Heart right ventricle (tissue), 16 donors: ENCODE data around the gene INHA. TPM values are rescaled to one million over a fixed set of nuclear protein-coding genes. Genes with fewer than 3 reads are reported as not detected.

ENCODE experiments used
- ATAC-seq, 8 donors: fragments of 200-7000 bp; cut with Tn5 transposase; one replicate each; pipeline ENCODE4 v1.9.1; 2020; ENCODE audit warnings: mild to moderate bottlenecking in 8 of 8, moderate library complexity in 8 of 8, moderate number of reproducible peaks in 1 of 8
- DNase-seq, 2 donors: peaks; one replicate each; pipeline ENCODE4 v3.0.0-alpha.2; 2020
- H3K27ac ChIP-seq, 10 donors: fragments of 200-600 bp; sonication (generic) in 2 of 10; one replicate each; pipeline versions ENCODE4 v1.5.0 to v1.8.0; 2020 to 2022; ENCODE audit warnings: mild to moderate bottlenecking in 3 of 10
- H3K27me3 ChIP-seq, 7 donors: fragments of 200-600 bp; one replicate each; pipeline ENCODE4 v1.8.0; 2021 to 2022; ENCODE audit warnings: mild to moderate bottlenecking in 2 of 7
- H3K36me3 ChIP-seq, 9 donors: fragments of 200-600 bp; sonication (generic) in 1 of 9; one replicate each; pipeline versions ENCODE4 v1.5.0 to v1.8.0; 2020 to 2022; ENCODE audit warnings: mild to moderate bottlenecking in 2 of 9
- H3K4me1 ChIP-seq, 9 donors: fragments of 200-600 bp; sonication (generic) in 1 of 9; one replicate each; pipeline versions ENCODE4 v1.5.0 to v1.8.0; 2020 to 2022; ENCODE audit warnings: mild to moderate bottlenecking in 4 of 9
- H3K4me3 ChIP-seq, 10 donors: fragments of 200-600 bp; sonication (generic) in 2 of 10; one replicate each; pipeline versions ENCODE4 v1.5.0 to v1.8.0; 2020 to 2022; ENCODE audit warnings: mild to moderate bottlenecking in 7 of 10, moderate library complexity in 2 of 10
- H3K9me3 ChIP-seq, 11 donors: fragments of 200-600 bp in 10 of 11; sonication (generic) in 2 of 11; one replicate each; pipeline versions ENCODE4 v1.5.0 to v1.8.0; 2013 to 2022; ENCODE audit warnings: mild to moderate bottlenecking in 2 of 11, control low read depth in 1 of 11, moderate library complexity in 1 of 11
- WGBS, 2 donors: extraction: QIAGEN DNeasy Blood & Tissue Kit; methylation state at CpG; one replicate each; pipeline ENCODE4 v1.1.7; 2013; ENCODE audit warnings: inconsistent platforms in 1 of 2; 5-methylcytosine and 5-hydroxymethylcytosine counted together
- intact Hi-C, 10 donors: fragments of 100-400 bp; cut with DNase I; formaldehyde crosslinking; loops; one replicate each; pipeline versions ENCODE4 v1.11.1 to v1.14.2; 2022
- polyA plus RNA-seq, 2 donors: library from polyadenylated mRNA; stranded (reverse); fragments of 200-250 nt; gene quantifications; one replicate each; pipeline ENCODE4 v1.2.3, GENCODE V29; 2013
- total RNA-seq, 10 donors: library from RNA; stranded (reverse); fragmentation: NEBNext Ultra II Directional in 3 of 10; extraction: Animal tissue kit (Norgen Biotek cat#: 25700) in 3 of 10; gene quantifications; one replicate each; pipeline versions ENCODE4 v1.2.1 to v1.2.4, GENCODE V29; 2021 to 2023
- TF ChIP-seq, protein P1 (sequence below), 9 donors: fragments of 200-600 bp; sonication (generic) in 2 of 9; IDR thresholded peaks; one replicate each; pipeline versions ENCODE4 v1.5.0 to v1.8.0; 2021 to 2022; ENCODE audit warnings: antibody characterized with exemption in 9 of 9, mild to moderate bottlenecking in 5 of 9, moderate library complexity in 1 of 9
- donor health status: Arrhythmogenic right ventricular cardiomyopathy.
- donor health status: ischemic (EF 13 %, LVEDD 7.1; RV severe dilation, severe dysfunction).
- donor health status: healthy with polysubstance abuse.
- donor health status: DM: no; HTN: yes; CAD: no.
- donor health status: DM: no; HTN: no; CAD: no.
- donor health status: ischemic (EF 25% LVEDD 6.9; RV normal size, moderate dysfunction).
- donor health status: ischemic (EF 25% LVEDD 5.7; RV mildly dilated, moderate dysfunction).
- donor health status: healthy.
- donor health status: DM: yes; HTN: yes; CAD: no.
- donor health status: Ischemic cardiomyopathy.
- donor health status: ischemic (EF 35%, LVEDD 5.7; RV mildly dilated, moderate dysfunction).
- donor health status: nonischemic (EF 11% LVEDD 7.7; RV severe dilation, severe dysfunction).
- donor health status: DM: yes; HTN: yes; CAD: no.
- donor health status: PGD.
- donor health status: ischemic (EF 29% LVEDD 5.4; RV normal size, mild dysfunction).
- donor health status: nonischemic (EF 23%, LVEDD 6.1; RV moderate dilation, normal function).

Gene INHA
- total and polyA plus RNA-seq, 12 donors: 1.1 to 22.1 (median 3.0) TPM

GRCh38 chr2:219561179-219562048 lies 10.7 kb upstream of the INHA start:
- TF ChIP-seq, protein P1, sequence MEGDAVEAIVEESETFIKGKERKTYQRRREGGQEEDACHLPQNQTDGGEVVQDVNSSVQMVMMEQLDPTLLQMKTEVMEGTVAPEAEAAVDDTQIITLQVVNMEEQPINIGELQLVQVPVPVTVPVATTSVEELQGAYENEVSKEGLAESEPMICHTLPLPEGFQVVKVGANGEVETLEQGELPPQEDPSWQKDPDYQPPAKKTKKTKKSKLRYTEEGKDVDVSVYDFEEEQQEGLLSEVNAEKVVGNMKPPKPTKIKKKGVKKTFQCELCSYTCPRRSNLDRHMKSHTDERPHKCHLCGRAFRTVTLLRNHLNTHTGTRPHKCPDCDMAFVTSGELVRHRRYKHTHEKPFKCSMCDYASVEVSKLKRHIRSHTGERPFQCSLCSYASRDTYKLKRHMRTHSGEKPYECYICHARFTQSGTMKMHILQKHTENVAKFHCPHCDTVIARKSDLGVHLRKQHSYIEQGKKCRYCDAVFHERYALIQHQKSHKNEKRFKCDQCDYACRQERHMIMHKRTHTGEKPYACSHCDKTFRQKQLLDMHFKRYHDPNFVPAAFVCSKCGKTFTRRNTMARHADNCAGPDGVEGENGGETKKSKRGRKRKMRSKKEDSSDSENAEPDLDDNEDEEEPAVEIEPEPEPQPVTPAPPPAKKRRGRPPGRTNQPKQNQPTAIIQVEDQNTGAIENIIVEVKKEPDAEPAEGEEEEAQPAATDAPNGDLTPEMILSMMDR (IDR thresholded peaks at IDR 0.05): no peak
- Histone ChIP-seq H3K4me3 (no peak overlapping the region), H3K9me3 (no peaks in the 10 kb centered on the region), H3K36me3 (peaks cover 0 to 69% (median 11%) of the 10 kb centered on the region in 9 donors), H3K4me1 (peaks cover 0 to 23% (median 3%) of the 10 kb centered on the region in 9 donors), H3K27me3 (no peaks in the 10 kb centered on the region), H3K27ac (peak overlapping the region in 4 of 10 donors; percentile 2 to 58 (median 23))
- intact Hi-C loops: loop anchor here in 1 of 10 donors (10.0 kb wide), 1 partner anchor 73 kb away; no protein-coding TSS in a partner anchor
- ATAC-seq: peak in 6 of 8 donors; percentile 11 to 61 (median 38)
- whole genome bisulfite sequencing, 2 donors: 65 to 67% methylated on average over 24 of the region's 24 CpGs
- DNase-seq: no peak

GRCh38 chr2:219562049-219563020 lies 9.8 kb upstream of the INHA start:
- H3K27me3 ChIP-seq: no peaks in the 10 kb centered on the region
- peaks cover 0 to 73% (median 12%) of the 10 kb centered on the region in 9 donors for H3K36me3 ChIP-seq
- peaks cover 0 to 23% (median 3%) of the 10 kb centered on the region in 9 donors for H3K4me1 ChIP-seq
- no peaks in the 10 kb centered on the region for H3K9me3 ChIP-seq
- intact Hi-C loops: loop anchor here in 1 of 10 donors (10.0 kb wide), 1 partner anchor 72 kb away; no protein-coding TSS in a partner anchor
- no peak for DNase-seq
- 81 to 83% methylated on average over 35 of the region's 35 CpGs for WGBS, 2 donors
- ATAC-seq: no peak
- H3K27ac ChIP-seq: peak overlapping the region in 3 of 10 donors; percentile 2 to 36 (median 3)
- no peak overlapping the region for H3K4me3 ChIP-seq
- TF ChIP-seq, protein P1 (IDR thresholded peaks at IDR 0.05): no peak

- H3K27ac ChIP-seq: no peak overlapping the region
- H3K4me1 ChIP-seq: peaks cover 0 to 28% (median 3%) of the 10 kb centered on the region in 9 donors
- no peaks in the 10 kb centered on the region for H3K9me3 ChIP-seq
- H3K4me3 ChIP-seq: no peak overlapping the region
- ATAC-seq: no peak
- peaks cover 0 to 70% (median 12%) of the 10 kb centered on the region in 9 donors for H3K36me3 ChIP-seq
- no peak for DNase-seq
- H3K27me3 ChIP-seq: no peaks in the 10 kb centered on the region
- 93 to 94% methylated on average over 20 of the region's 20 CpGs for WGBS, 2 donors
- TF ChIP-seq, protein P1 (IDR thresholded peaks at IDR 0.05): no peak
- intact Hi-C loops: loop anchor here in 1 of 10 donors (10.0 kb wide), 1 partner anchor 71 kb away; no protein-coding TSS in a partner anchor
These were observed 8.7 kb upstream of the INHA start for GRCh38 chr2:219563271-219563928.
